NCI-H748 (cell line): ENCODE measurements around the gene NES.
A peak's percentile ranks its signal among the peaks of the same experiment; 100 is the strongest.

Source experiments
- DNase-seq: peaks from one replicate; lab custom pipeline; 2025; ENCODE audit not compliant: unreplicated experiment; lab: John Stamatoyannopoulos, UW

Gene NES, protein sequence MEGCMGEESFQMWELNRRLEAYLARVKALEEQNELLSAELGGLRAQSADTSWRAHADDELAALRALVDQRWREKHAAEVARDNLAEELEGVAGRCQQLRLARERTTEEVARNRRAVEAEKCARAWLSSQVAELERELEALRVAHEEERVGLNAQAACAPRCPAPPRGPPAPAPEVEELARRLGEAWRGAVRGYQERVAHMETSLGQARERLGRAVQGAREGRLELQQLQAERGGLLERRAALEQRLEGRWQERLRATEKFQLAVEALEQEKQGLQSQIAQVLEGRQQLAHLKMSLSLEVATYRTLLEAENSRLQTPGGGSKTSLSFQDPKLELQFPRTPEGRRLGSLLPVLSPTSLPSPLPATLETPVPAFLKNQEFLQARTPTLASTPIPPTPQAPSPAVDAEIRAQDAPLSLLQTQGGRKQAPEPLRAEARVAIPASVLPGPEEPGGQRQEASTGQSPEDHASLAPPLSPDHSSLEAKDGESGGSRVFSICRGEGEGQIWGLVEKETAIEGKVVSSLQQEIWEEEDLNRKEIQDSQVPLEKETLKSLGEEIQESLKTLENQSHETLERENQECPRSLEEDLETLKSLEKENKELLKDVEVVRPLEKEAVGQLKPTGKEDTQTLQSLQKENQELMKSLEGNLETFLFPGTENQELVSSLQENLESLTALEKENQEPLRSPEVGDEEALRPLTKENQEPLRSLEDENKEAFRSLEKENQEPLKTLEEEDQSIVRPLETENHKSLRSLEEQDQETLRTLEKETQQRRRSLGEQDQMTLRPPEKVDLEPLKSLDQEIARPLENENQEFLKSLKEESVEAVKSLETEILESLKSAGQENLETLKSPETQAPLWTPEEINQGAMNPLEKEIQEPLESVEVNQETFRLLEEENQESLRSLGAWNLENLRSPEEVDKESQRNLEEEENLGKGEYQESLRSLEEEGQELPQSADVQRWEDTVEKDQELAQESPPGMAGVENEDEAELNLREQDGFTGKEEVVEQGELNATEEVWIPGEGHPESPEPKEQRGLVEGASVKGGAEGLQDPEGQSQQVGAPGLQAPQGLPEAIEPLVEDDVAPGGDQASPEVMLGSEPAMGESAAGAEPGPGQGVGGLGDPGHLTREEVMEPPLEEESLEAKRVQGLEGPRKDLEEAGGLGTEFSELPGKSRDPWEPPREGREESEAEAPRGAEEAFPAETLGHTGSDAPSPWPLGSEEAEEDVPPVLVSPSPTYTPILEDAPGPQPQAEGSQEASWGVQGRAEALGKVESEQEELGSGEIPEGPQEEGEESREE (N-terminal part only)

DNA sequence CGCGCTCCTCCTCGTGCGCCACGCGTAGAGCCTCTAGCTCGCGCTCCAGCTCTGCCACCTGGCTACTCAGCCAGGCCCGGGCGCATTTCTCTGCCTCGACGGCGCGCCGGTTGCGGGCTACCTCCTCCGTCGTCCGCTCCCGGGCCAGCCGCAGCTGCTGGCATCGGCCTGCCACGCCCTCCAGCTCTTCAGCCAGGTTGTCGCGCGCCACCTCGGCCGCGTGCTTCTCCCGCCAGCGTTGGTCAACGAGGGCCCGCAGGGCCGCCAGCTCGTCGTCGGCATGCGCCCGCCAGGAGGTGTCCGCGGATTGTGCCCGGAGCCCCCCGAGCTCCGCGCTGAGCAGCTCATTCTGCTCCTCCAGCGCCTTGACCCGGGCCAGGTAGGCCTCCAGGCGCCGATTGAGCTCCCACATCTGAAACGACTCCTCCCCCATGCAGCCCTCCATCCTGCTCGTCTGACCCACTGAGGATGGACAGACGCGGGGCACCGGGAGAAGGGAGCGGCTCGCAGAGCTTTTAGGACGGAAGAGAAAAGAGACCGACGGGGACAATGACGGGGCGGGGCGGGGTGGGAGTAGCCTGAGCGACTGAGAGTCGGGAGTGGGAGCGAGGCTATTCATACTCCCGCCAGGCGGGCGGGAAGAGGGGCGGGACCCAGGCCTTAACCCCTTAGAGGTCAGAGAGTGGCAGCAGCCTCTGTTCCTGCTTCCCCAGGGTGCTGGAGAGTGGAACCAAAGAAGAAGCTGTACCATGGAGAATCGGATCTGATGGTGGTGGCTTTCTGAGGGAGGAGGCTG lies at the start of gene NES:
Gene NES, minus strand, starts transcription at position 588 of the 796 bp plus-strand sequence. Its CDS starts 143 bp downstream, at position 445.
- peak; percentile 76 for DNase-seq

GRCh38 chr1:156726549-156727226 lies 49.5 kb upstream of the NES start:
- peak; percentile 54 for DNase-seq

DNA sequence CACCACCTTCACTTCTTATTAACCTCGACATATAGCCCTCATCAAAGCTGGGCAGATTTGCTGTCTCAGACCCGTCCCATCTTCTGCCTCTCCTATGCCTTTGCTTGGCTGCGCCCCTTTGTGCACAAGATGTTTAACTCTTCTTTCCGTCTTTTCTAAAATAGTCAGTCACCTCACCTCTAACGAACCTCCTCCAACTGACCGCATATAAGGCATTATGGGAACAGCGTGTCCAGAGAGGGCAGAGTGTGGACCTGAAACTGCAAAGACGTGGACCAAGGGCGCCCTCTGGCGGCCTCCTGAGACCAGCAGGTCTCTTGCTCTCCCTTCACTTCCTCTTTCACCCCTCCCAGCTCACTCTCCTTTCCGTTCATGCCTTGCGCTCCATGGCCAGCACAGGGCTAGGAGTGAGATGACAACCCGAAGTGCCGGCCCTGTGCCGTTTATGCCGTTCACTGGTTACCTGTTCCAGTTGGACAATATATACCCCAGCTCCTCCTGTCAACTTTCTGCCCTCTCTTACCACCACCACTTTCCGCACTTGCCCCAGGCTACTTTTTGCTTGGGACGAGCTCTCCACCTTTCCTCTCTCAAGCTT lies 48.6 kb upstream of the NES start:
- peak; percentile 83 for DNase-seq

GRCh38 chr1:156721535-156721934 lies 44.3 kb upstream of the NES start:
- DNase-seq, result no peak

GRCh38 chr1:156721131-156721530 lies 43.9 kb upstream of the NES start:
- DNase-seq, result no peak

- no peak for DNase-seq
These were observed 40.1 kb upstream of the NES start for GRCh38 chr1:156717351-156717750.

- DNase-seq, result no peak
These were observed 37.6 kb upstream of the NES start for GRCh38 chr1:156714830-156715229.

DNA sequence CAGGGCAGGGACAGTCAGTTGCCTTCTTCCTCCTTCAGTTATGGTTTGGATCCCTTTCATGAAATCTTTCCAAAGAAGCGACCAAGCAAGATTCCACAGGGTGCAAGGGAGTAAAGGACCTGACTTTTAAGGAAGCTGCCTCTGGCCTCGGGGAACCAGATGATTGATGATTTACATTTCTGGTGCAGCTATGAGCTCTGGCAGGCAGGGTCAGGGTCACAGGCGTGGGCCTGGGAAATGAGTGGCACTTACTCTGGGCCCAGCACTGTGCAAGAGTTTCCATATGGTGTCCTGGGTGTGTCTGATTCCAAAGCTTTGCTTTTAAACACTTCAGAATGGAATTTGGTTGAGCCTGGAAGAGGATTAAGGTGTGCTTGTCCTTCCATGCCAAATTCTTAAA lies 35.4 kb upstream of the NES start:
- no peak for DNase-seq

GRCh38 chr1:156711011-156711817 lies 34.0 kb upstream of the NES start:
- no peak for DNase-seq

GRCh38 chr1:156709757-156710489 lies 32.7 kb upstream of the NES start:
- peak; percentile 26 for DNase-seq

GRCh38 chr1:156709031-156709430 lies 31.8 kb upstream of the NES start:
- no peak for DNase-seq

- no peak for DNase-seq
These were observed 31.0 kb upstream of the NES start for GRCh38 chr1:156708218-156708661.

DNA sequence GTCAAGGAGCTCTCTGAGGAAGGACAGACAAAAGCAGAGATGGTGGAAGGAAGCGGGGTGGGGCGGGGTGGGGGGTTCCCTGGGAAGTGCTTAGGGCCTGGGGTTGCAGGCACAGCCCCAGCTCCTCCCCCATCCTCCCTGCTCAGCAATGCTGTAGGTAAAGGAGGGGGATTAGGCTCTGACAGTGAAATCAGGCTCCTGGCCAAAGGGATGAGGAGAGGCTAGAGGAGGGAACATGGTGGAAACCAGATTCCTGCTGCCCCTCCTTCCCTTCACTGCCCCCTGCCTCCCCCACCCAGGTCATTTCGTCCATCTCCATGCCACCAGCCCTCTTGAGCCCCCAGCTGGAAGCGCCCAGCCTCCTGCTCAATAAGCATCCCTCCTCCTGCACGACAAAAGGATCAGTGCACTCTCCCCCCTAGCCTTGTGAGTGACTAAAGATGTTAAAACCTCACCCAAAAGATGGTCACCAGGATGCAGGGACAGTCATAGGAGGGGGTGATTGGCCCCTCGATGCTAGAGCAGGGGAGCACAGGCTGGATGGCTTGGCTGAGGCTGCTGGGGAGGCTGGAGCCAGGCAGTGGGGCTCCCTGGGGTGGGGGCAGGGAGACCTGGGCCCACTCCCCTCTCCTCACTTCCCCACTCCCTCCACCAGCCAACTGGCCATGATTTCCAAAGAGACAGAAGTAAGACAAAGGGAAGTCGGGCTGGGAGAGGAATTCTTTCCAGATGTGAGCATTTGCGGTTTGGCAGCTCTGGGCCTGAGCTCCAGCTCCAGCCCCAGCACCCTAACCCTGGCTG lies 30.4 kb upstream of the NES start:
- DNase-seq, result no peak

GRCh38 chr1:156706657-156707416 lies 29.6 kb upstream of the NES start:
- DNase-seq, result peak; percentile 46

DNA sequence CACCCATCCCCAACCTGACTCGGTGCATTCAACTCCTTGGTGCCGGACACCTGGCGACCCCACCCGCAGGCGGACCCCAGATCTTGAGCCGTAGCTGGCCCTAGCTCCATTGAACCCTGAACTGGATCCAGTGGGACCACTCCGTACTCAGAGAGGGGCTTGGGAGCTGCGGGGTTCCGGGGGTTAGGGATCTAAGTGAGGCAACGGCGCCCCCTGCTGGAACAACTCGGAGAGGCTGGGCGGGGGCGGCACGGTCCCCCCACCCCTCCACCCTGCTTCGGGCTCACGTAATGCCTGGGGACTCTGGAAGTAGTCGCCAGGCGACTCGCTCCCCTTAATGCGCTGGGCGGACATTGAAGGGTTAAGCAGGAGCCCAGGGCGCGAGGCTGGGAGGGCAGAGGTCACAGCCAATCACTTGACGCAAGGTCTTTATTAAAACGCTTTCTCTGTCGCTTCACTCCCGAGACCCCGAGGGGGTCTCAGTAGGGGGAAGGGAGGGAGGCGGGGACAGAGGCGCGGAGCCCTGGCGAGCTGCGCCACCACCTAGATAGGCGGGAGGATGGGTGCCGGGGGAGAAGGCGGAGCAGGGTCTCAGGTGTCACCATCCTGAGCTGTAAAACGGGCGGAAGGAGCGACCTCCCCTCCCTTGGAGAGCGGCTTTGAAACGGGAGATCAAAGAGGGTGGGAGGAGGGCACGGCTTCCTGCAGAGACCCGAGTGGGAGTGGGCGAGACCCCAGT lies 28.9 kb upstream of the NES start:
- peak; percentile 71 for DNase-seq
